ENCODE results near the gene PEA15.

DNA sequence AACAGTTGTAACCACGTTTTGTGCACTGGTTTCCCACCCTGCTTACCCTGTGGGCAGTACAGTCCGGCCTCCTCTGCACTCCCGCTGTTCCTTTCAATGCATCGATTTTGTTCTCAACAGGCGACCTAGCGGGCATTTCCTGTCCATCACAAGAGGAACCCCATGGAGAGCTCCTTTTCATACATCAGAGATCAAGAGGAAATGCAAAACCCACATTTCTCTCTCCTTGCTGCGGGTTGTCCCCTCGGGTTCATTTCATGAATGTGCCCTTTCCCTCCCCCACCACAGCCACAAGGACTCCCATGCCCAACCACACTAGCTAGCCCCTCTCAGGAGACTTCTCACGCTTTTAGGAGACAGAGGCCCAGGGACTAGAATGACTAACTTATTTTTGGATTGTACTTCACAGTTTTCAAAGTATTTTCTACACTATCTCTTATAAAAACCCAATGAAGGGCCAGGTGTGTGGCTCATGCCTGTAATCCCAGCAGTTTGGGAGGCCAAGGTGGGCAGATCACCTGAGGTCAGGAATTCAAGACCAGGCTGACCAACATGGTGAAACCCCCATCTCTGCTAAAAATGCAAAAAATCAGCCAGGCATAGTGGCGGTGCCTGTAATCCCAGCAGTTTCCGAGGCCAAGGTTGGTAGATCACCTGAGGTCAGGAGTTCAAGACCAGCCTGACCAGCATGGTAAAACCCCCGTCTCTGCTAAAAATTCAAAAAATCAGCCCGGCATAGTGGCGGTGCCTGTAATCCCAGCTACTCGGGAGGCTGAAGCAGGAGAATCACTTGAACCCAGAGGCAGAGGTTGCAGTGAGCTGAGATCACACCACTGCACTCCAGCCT lies 35.4 kb upstream of the PEA15 start:
- TF ChIP-seq CTCF (IDR thresholded peaks at IDR 0.05), result no peak
- no peak for TF ChIP-seq POLR2AphosphoS5 (IDR thresholded peaks at IDR 0.05; ENCODE audit: low read depth, low read length)
